Brain pericyte (primary cell): ENCODE results near the gene TMEM240.
"Not testable (repeated sequence)": the region's sequence is repeated elsewhere in the genome, so short reads cannot be mapped to it uniquely, and the experiment has no call there.

Source experiments
- DNase-seq: peaks from one replicate; pipeline ENCODE4 v3.0.0-alpha.2; 2012; ENCODE audit warnings: low read depth, low spot score

TMEM240 gene

GRCh38 chr1:1540818-1541628 lies 599 bp upstream of the TMEM240 start:
- no peak for DNase-seq

DNA sequence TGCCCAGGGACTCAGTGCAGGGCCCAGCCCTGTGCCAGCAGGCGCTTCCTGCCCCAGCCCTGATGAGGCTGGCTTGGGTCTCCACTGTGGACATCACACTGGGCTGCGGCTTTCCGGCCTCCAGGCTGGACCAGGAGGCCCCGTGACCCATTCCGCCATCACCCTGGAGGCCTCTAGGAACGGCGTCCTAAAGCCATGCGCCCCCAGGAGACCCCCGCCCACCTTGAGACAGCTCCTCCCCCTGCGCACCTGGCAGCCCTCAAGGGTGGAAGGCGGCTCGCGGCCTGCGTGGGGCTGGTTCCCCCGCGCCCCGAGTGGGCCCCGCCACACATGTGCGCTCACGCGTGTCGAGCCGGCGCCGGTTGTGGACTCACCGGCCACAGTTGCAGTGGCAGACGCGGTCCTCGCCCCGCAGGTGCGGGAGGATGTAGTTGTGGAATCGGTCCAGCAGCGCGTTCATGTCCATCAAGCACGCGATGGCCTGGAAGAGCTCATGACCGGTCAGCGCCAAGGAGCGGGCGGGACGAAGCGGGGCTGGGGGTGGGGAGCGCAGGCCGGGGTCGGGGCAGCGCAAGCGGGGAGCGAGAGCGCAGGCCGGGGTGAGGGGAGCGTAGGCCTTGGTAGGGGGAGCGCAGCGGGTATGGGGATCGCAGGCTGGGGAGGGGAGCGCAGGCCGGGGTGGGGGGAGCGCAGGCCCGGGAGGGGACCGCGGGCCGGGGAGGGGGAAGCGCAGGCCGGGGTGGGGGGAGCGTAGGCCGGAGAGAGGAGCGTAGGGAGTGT lies 924 bp downstream of the TMEM240 start:
- no peak for DNase-seq

GRCh38 chr1:1538989-1539309 lies 1.5 kb downstream of the TMEM240 start:
- DNase-seq = no peak

- no peak for DNase-seq
Observed at GRCh38 chr1:1538334-1538733, 2.1 kb downstream of the TMEM240 start.

GRCh38 chr1:1537626-1538250 lies 2.7 kb downstream of the TMEM240 start:
- no peak for DNase-seq

DNA sequence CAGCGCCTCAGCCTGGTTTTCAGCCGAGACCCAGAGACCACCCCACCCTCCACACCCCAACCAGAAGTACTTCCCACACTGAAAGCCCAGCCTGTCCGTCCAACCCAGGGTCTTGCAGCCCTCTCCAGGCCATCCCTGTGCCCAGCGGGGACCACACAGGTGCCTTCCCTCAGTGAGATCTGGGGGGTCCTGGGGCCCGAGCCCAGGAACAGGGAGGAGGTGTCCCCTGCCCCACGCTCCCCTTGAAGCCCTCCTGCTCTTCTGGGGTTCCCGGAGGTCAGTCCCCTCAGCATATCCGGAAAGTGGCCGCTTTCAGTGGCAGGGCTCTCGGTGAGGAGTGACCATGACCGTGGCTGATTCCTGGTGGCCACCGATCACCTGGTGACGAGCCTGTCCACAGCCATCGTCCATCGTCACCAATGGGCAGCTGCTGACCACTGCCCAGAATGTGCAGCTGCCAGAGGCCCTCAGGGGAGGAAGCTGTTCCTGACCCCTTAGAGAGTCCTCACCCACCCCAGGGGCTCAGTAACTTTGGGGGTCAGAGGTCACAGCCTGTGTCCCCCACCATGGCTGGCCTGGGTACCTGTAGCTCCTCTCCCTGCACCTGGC lies 3.4 kb downstream of the TMEM240 start:
- no peak for DNase-seq

- no peak for DNase-seq
Observed at GRCh38 chr1:1536019-1536937, 4.1 kb downstream of the TMEM240 start.

DNA sequence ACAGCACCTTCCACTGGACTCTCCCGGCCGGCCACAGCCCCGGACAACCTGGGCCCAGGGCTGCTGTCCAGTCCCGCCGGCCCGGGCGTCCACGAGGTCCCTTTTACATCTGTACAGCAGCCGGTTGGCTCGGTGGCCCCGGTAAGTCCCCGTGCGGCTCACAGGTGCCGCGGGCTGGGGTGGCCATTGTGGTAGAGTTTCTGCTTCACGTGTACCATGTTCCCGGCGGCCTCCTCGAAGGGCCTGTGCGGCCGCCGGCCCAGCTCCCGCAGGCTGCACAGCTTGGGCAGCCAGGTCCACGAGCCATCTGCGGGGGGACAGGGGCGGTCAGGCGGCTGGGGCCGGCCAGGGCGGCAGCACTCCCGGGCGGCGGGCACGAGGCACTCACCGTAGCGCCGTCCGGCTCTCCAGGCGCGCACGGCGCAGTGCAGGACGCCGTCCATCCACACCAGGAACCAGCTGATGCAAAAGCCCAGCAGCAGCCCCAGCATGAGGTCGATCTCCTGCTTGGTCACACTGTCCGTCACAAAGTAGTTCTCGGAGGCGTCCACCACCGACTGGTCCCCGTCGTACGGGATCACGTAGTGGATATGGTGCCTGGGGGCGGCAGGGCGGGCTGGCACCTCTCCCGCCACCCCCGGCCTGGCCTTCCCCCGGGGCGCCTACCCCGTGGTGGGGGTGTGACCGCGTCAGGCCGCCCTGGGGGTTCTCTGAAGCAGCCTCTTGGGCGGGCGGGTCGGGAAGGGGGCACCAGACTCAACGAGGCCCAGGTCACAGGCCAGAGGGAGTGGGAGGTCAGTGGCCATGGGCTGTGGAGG lies 5.0 kb downstream of the TMEM240 start:
- no peak for DNase-seq

GRCh38 chr1:1534401-1535154 lies 5.8 kb downstream of the TMEM240 start:
- DNase-seq = no peak

- DNase-seq = not testable (repeated sequence)
Observed at GRCh38 chr1:1533894-1534291, 6.5 kb downstream of the TMEM240 start.

DNA sequence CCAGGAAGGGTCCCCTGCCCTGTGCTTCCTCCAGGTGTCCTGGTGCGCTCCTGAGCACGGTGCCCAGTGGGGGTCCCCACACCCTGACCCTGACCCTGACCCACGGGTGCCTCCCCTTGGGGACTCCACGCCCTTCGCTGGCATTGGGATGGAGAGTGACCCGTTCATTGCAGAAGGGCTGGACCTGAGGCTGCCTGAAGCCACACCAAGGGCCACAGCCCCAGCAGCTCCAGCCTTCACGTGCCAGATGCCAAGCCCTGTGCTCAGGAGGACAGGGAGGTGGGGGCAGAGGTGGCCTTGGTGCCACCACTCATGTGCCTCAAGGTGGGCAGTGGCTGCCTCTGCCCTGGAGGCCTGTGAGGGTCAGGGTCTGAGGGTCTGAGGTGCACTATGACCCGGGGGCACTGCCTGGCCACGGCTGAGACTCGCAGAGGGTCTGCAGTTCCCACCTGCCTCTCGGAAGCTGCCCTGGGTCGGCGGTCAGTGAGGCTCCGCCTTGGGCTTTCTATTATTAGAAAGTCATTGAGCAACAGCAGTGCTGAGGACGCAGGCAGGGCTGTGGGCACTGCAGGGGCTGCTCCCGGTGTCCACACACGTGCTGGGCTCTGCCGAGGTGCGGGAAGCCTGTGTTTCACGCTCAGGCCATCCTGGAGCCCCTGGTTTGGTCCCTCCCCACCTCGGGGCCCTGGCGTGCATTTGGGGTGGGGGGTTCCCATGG lies 7.1 kb downstream of the TMEM240 start:
- not testable (repeated sequence) for DNase-seq

DNA sequence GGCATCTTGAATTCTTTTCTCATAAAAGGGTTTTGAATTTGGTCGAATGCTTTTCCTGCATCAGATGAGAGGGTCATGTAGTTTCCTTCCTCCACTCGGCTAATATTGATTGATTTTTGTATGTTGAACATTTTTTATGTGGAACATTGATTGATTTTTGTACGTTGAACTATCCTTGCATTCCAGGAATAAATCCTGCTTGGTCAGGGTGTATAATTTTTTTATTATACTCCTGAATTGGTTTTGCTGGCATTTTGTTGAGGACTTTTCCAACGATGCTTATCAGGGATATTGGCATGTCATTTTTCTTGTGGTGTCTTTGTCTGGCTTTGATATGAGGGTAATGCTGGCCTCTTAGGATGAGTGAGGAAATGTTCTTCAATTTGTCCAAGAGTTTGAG lies 8.5 kb downstream of the TMEM240 start:
- DNase-seq = no peak

GRCh38 chr1:1529936-1530335 lies 10.5 kb downstream of the TMEM240 start:
- DNase-seq = no peak

DNA sequence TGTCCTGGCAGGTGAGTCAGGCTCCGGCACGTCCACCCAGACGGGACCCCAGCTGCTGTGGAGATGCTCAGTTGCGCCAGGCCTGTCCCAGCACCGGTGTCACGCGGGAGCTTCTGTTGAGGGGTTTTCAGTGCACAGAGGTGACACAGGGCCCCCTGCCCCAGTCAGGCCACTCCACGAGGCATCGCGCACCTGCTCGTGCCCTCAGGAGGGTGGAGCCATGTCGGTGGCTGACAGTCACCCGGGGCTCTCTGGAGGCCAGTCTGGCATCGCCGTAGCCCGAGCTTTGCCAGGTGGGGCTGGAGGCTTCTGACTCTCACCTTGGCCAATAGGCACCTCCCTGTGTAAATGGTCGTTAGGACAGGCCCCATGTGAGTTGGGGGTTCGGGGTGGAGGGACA lies 11.1 kb downstream of the TMEM240 start:
- no peak for DNase-seq

GRCh38 chr1:1528301-1529267 lies 11.8 kb downstream of the TMEM240 start:
- no peak for DNase-seq

DNA sequence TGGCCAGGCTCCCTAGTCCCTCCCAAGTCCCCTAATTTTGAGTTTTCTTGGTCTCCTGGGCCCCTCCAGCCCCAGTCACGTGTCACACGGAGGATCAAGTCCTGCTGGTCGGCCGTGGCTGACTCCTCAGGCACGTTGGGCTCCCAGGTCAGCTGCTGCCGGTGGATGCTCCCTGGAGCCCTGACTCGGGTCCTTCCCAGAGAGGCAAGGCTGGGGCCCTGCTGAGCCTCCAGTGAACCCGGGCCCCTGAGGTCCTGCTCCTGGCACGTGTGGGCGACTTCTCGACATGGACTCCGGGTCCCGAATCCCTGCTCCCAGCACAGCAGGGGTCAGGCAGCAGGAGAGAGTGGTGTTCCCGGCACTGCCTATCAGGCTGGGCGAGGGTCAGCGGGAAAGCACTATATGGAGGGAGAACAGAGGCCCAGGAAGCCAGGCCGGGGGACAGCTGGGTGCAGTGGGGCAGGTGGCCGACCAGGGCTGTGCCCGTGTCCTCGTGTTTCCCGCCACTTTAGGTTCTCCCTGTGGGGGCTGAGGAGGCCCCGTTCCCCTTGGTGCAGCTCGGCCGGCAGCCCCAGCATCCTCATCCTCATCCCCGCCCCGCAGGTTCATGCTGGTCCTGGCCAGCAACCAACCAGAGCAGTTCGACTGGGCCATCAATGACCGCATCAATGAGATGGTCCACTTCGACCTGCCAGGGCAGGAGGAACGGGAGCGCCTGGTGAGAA lies 13.2 kb downstream of the TMEM240 start:
- no peak for DNase-seq

DNA sequence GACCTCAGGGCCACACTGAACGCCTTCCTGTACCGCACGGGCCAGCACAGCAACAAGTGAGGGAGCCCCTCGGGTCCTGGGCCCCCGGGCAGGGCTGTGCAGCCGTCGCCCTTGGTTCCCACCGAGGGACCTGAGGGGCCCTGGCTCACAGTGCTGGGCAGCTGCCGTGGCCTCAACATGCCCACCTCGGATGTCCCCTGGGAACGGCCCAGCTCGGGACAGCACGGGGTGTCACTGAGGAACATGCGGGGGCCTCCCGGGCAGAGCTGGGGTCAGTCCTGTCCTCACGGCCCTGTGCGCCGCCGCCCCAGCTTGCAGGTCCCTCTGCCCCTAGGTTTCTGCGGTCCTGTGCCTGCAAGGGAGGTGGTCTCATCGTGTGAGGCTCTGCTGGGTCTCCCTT lies 13.9 kb downstream of the TMEM240 start:
- not testable (repeated sequence) for DNase-seq
